Naive thymus-derived CD4-positive, alpha-beta T cell (primary cell): ENCODE data around the gene DCBLD1. TPM values are rescaled to one million over a fixed set of nuclear protein-coding genes. Genes with fewer than 3 reads are reported as not detected.

Experiments
- ATAC-seq: fragments of 150-1000 bp; cut with Tn5 transposase; 2 replicates; pipeline ENCODE4 v1.10.0; 2021; ENCODE audit warnings: mild to moderate bottlenecking, moderate library complexity
- CTCF ChIA-PET: fragments of 350-600 bp; sonication (Branson Sonifier 250); formaldehyde crosslinking; loops from one replicate; lab custom pipeline; 2021; ENCODE audit warnings: antibody characterized with exemption; lab: Charles Lee
- POLR2A ChIA-PET: fragments of 350-600 bp; sonication (Branson Sonifier 250); formaldehyde crosslinking; loops from one replicate; lab custom pipeline; 2021; ENCODE audit warnings: antibody characterized with exemption, inconsistent platforms; lab: Charles Lee
- DNase-seq, 9 donors: peaks; one replicate each; pipeline versions ENCODE4 v3.0.0 to v3.0.0-alpha.2; 2020 to 2022; ENCODE audit warnings: mixed read lengths in 1 of 9
- H3K27ac ChIP-seq: one replicate; pipeline ENCODE4 v1.7.0; 2013; ENCODE audit warnings: mild to moderate bottlenecking, low read depth, low read length, moderate library complexity
- H3K27me3 ChIP-seq, 2 donors: one replicate each; pipeline ENCODE4 v1.7.0; 2013; ENCODE audit warnings: low read length in 2 of 2, mild to moderate bottlenecking in 2 of 2, moderate library complexity in 2 of 2; ENCODE audit not compliant: control insufficient read depth in 2 of 2, insufficient read depth in 2 of 2
- H3K36me3 ChIP-seq, 3 experiments: 1 replicate in 2 of 3; 2 replicates in 1 of 3; pipeline ENCODE4 v1.7.0; 2013; ENCODE audit warnings: low read length in 3 of 3, mild to moderate bottlenecking in 3 of 3, moderate library complexity in 1 of 3; ENCODE audit not compliant: insufficient read depth in 3 of 3, control insufficient read depth in 2 of 3
- H3K4me1 ChIP-seq, 2 donors: one replicate each; pipeline ENCODE4 v1.7.0; 2013; ENCODE audit warnings: low read length in 2 of 2, mild to moderate bottlenecking in 2 of 2, moderate library complexity in 1 of 2; ENCODE audit not compliant: control insufficient read depth in 2 of 2, insufficient read depth in 2 of 2
- H3K4me3 ChIP-seq: 2 replicates; pipeline ENCODE4 v1.7.0; 2013; ENCODE audit warnings: mild to moderate bottlenecking, low read length
- H3K9me3 ChIP-seq, 3 experiments: 1 replicate in 2 of 3; 2 replicates in 1 of 3; pipeline ENCODE4 v1.7.0; 2013; ENCODE audit warnings: low read length in 3 of 3; ENCODE audit not compliant: control insufficient read depth in 2 of 3
- H3K27ac Mint-ChIP-seq, 9 donors: one replicate each; pipeline ENCODE4 v1.8.0; 2020 to 2022; ENCODE audit warnings: mixed read lengths in 9 of 9, mild to moderate bottlenecking in 8 of 9, moderate library complexity in 5 of 9, inconsistent platforms in 2 of 9
- H3K27me3 Mint-ChIP-seq, 5 donors: one replicate each; pipeline ENCODE4 v1.8.0; 2021 to 2022; ENCODE audit warnings: mixed read lengths in 5 of 5, mild to moderate bottlenecking in 1 of 5
- H3K36me3 Mint-ChIP-seq, 5 donors: one replicate each; pipeline ENCODE4 v1.8.0; 2020 to 2022; ENCODE audit warnings: mixed read lengths in 5 of 5, mild to moderate bottlenecking in 3 of 5, inconsistent platforms in 1 of 5
- H3K4me1 Mint-ChIP-seq, 7 donors: one replicate each; pipeline ENCODE4 v1.8.0; 2020 to 2022; ENCODE audit warnings: mixed read lengths in 7 of 7, mild to moderate bottlenecking in 3 of 7, inconsistent platforms in 1 of 7
- H3K4me3 Mint-ChIP-seq, 10 donors: one replicate each; pipeline ENCODE4 v1.8.0; 2020 to 2022; ENCODE audit warnings: mild to moderate bottlenecking in 10 of 10, mixed read lengths in 10 of 10, moderate library complexity in 6 of 10, inconsistent platforms in 2 of 10
- H3K9me3 Mint-ChIP-seq, 11 donors: one replicate each; pipeline ENCODE4 v1.8.0; 2020 to 2022; ENCODE audit warnings: mixed read lengths in 11 of 11, mild to moderate bottlenecking in 4 of 11, inconsistent platforms in 1 of 11, moderate library complexity in 1 of 11
- intact Hi-C, 2 donors: fragments of 100-400 bp; cut with micrococcal nuclease; formaldehyde crosslinking; loops; one replicate each; pipeline ENCODE4 v1.15.1; 2023
- polyA plus RNA-seq, 2 donors: library from polyadenylated mRNA; unstranded; fragments of 300-500 nt; fragmentation: Illumina TruSeq; gene quantifications; one replicate each; pipeline ENCODE4 v1.2.3, GENCODE V29; 2021
- total RNA-seq, 6 experiments: library from RNA in 5 of 6; stranded (reverse) in 5 of 6; gene quantifications; 1 replicate in 5 of 6; 2 replicates in 1 of 6; pipeline ENCODE4 v1.2.3 and lab custom pipeline; 2021 to 2026

DCBLD1 gene
- total and polyA plus RNA-seq, 7 experiments from 2014 or later, result 1.2 to 7.6 (median 4.4) TPM

DNA sequence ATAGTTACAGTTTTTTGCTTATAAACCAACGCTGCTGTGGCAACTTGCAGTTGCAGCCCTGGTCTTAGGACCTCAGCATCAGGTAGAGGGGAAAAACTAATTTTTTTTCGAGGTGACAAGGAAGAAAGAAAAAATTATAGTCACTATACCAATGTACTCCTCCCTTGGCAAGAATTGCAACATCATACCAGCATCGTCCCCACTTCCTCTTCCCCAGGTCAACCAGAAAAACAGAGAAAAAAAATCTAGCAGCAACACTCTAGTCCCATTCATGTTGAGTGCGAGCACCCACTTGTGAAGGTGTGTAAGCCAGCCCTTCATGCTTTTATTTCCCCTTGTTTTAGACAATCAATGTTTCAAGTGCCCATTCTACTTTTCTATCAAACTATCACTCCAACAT lies 13.1 kb upstream of the DCBLD1 start:
- no peak for DNase-seq
- ATAC-seq, result peak; percentile 54
- H3K27ac Mint-ChIP-seq, result no peak overlapping the region
- intact Hi-C loops, result no loop called here
- ChIA-PET CTCF (no interaction called here), POLR2A (no interaction called here)
- H3K4me1 Mint-ChIP-seq, result peaks cover 0 to 11% (median 0%) of the 10 kb centered on the region in 7 donors
- H3K36me3 Mint-ChIP-seq, result no peaks in the 10 kb centered on the region
- H3K9me3 ChIP-seq, result no peaks in the 10 kb centered on the region
- peaks cover 0 to 7% of the 10 kb centered on the region in 2 donors for H3K4me1 ChIP-seq
- H3K27me3 ChIP-seq, result no peaks in the 10 kb centered on the region
- no peaks in the 10 kb centered on the region for H3K9me3 Mint-ChIP-seq
- H3K27me3 Mint-ChIP-seq, result peaks cover 18 to 49% (median 23%) of the 10 kb centered on the region in 5 donors
- H3K4me3 ChIP-seq, result no peak overlapping the region
- no peak overlapping the region for H3K27ac ChIP-seq
- H3K4me3 Mint-ChIP-seq, result no peak overlapping the region
- no peaks in the 10 kb centered on the region for H3K36me3 ChIP-seq

DNA sequence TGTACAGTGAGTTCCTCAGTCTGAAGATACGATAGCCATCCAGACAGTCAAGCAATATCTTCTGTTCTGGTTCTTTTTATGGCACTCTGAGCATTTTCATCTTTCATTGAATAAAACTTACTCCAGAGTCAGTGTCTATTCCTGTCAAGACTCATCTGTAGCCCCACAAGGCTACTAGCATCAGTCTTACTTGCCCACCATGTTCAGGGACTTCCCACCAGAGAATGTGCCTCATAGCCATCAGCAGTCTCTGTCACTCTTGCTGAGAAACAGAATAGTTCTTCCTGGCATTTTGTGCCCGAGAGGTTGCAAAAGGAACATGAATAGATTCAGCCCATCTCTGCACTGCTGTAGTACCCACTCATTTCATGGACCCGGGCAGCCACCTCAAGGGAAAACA lies 12.7 kb upstream of the DCBLD1 start:
- Mint-ChIP-seq H3K27ac (no peak overlapping the region), H3K36me3 (no peaks in the 10 kb centered on the region), H3K9me3 (no peaks in the 10 kb centered on the region), H3K27me3 (peaks cover 18 to 49% (median 23%) of the 10 kb centered on the region in 5 donors), H3K4me3 (no peak overlapping the region), H3K4me1 (peaks cover 0 to 11% (median 0%) of the 10 kb centered on the region in 7 donors)
- H3K9me3 ChIP-seq, result no peaks in the 10 kb centered on the region
- DNase-seq (no peak), ATAC-seq (no peak)
- H3K27ac ChIP-seq, result no peak overlapping the region
- intact Hi-C loops, result no loop called here
- peaks cover 0 to 7% of the 10 kb centered on the region in 2 donors for H3K4me1 ChIP-seq
- POLR2A ChIA-PET, result no interaction called here
- CTCF ChIA-PET, result no interaction called here
- H3K4me3 ChIP-seq, result no peak overlapping the region
- H3K36me3 ChIP-seq, result no peaks in the 10 kb centered on the region
- H3K27me3 ChIP-seq, result no peaks in the 10 kb centered on the region

DNA sequence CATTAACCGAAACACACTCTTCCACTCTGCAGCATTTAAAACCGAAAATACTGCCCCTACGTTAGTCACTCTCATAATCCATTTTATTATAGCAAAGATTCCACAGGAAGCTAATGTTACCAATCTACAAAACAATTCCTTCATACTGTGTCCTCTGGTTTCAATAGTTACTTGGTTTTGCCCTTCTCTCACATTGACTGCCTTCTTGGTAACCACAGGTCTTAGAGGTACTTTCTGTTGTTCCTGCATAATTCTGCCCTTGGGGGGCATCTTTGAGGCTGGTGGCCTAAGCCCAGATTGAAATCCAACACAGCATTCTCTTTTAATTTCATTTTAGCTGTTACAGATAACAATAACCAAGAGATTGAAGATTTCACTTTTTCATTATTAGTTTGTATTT lies 9.8 kb upstream of the DCBLD1 start:
- ATAC-seq, result no peak
- Histone ChIP-seq H3K27me3 (no peaks in the 10 kb centered on the region), H3K9me3 (no peaks in the 10 kb centered on the region), H3K4me1 (peaks cover 0 to 7% of the 10 kb centered on the region in 2 donors), H3K36me3 (no peaks in the 10 kb centered on the region), H3K4me3 (no peak overlapping the region), H3K27ac (no peak overlapping the region)
- Mint-ChIP-seq H3K4me1 (peaks cover 0 to 7% (median 0%) of the 10 kb centered on the region in 7 donors), H3K4me3 (no peak overlapping the region), H3K27me3 (peaks cover 18 to 53% (median 22%) of the 10 kb centered on the region in 5 donors), H3K9me3 (no peaks in the 10 kb centered on the region), H3K36me3 (no peaks in the 10 kb centered on the region), H3K27ac (no peak overlapping the region)
- intact Hi-C loops, result no loop called here
- DNase-seq, result no peak
- ChIA-PET POLR2A (no interaction called here), CTCF (no interaction called here)

DNA sequence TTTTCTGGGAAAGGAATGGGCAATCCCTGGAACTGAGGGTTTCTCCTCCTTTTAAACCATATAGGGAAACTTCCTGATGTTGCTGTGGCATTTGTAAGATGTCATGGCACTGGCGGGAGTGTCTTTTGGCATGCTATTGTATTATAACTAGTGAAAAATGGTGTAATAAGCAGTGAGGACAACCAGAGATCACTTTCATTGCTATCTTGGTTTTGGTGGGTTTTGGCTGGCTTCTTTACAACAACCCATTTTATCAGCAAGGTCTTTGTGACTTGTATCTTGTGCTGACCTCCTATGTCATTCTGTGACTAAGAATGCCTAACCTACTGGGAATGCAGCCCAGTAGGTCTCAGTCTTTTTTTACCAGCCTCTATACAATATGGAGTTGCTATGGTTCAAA lies 9.1 kb upstream of the DCBLD1 start:
- ChIA-PET CTCF (no interaction called here), POLR2A (no interaction called here)
- H3K27me3 ChIP-seq, result no peaks in the 10 kb centered on the region
- no peaks in the 10 kb centered on the region for H3K36me3 ChIP-seq
- no peak overlapping the region for H3K4me3 ChIP-seq
- peaks cover 0 to 7% (median 0%) of the 10 kb centered on the region in 7 donors for H3K4me1 Mint-ChIP-seq
- H3K4me3 Mint-ChIP-seq, result no peak overlapping the region
- peaks cover 0 to 7% of the 10 kb centered on the region in 2 donors for H3K4me1 ChIP-seq
- no peak overlapping the region for H3K27ac Mint-ChIP-seq
- no peak for ATAC-seq
- H3K36me3 Mint-ChIP-seq, result no peaks in the 10 kb centered on the region
- H3K9me3 Mint-ChIP-seq, result no peaks in the 10 kb centered on the region
- no peak for DNase-seq
- H3K27ac ChIP-seq, result no peak overlapping the region
- intact Hi-C loops, result no loop called here
- H3K27me3 Mint-ChIP-seq, result peaks cover 18 to 57% (median 27%) of the 10 kb centered on the region in 5 donors
- H3K9me3 ChIP-seq, result no peaks in the 10 kb centered on the region

DNA sequence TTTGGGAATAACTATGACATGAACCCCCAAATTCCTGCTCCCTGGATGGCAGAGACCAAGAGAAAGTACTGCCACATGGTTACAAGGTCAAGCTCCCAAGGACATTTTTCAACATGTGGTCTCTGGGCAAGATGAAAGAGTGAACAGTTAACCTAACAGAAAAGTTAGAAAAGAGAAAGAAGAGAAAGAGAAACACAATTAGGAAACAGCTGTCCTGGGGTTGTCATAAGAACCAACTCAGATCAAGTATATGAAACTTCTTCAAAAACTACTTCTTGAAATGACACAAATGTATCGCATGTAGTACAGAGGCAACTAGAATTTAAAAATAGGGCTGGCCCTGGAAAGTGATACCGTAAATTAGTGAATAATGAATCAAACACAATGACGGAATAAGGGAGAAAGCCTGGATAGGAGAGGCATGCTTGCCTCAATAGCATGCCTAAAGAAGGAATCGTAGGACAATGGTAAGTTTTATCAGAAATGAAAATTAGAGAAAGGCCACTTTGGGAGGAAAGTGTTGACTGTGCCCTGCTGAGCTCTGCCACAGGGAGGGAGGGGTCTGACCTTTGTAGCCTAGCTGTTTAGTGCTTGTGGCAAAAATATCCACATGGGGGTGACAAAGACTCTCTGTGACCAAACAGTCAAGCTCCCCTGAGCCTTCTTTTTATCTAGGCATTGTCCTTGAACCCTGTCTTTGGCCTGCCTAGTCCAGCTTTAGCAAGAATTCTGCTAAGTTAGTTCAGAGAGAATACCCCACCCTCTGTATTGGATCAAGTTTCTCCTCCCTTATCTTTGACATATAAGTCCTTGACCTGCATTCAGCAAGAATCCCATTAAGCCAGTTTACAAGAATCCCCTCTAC lies 4.3 kb upstream of the DCBLD1 start:
- no peaks in the 10 kb centered on the region for H3K9me3 Mint-ChIP-seq
- no peaks in the 10 kb centered on the region for H3K27me3 ChIP-seq
- peaks cover 27 to 70% (median 41%) of the 10 kb centered on the region in 5 donors for H3K27me3 Mint-ChIP-seq
- intact Hi-C loops, result loop anchor here (1.0 kb wide), 2 partner anchors 78 to 127 kb away; no protein-coding TSS in a partner anchor
- no peaks in the 10 kb centered on the region for H3K36me3 Mint-ChIP-seq
- POLR2A ChIA-PET, result interaction anchor here (1.0 kb wide), 1 partner anchor 70 kb away, joined by 4 read pairs; no protein-coding TSS in a partner anchor
- no peak overlapping the region for H3K27ac ChIP-seq
- no peaks in the 10 kb centered on the region for H3K9me3 ChIP-seq
- H3K36me3 ChIP-seq, result no peaks in the 10 kb centered on the region
- DNase-seq (peak in 3 of 9 donors; percentile 6 to 26 (median 13)), ATAC-seq (no peak)
- no peak overlapping the region for H3K4me3 ChIP-seq
- peaks cover 9 to 13% (median 11%) of the 10 kb centered on the region in 7 donors for H3K4me1 Mint-ChIP-seq
- no peak overlapping the region for H3K4me3 Mint-ChIP-seq
- no peak overlapping the region for H3K27ac Mint-ChIP-seq
- CTCF ChIA-PET, result interaction anchor here (0.9 to 4.4 kb wide), 8 partner anchors 71 to 126 kb away, joined by 3 to 18 read pairs (median 3); no protein-coding TSS in a partner anchor
- peaks cover 7 to 8% of the 10 kb centered on the region in 2 donors for H3K4me1 ChIP-seq

DNA sequence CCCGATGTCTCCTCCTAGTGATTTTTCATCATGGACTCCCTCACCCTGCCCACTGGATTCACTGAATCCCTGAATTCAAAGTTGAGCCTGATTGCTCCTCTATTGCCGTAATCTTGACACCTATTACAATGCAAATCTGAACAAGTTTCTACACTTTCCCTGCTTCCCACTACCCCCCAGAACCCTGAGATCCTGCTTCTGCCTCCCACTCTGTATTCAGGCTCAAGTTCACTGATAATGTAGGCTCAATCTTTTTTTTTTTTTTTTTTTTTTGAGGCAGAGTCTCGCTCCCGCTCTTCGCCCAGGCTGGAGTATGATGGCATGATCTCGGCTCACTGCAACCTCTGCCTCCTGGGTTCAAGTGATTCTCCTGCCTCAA lies 3.6 kb upstream of the DCBLD1 start:
- no peak overlapping the region for H3K27ac ChIP-seq
- H3K9me3 ChIP-seq, result no peaks in the 10 kb centered on the region
- POLR2A ChIA-PET, result interaction anchor here (1.0 kb wide), 1 partner anchor 70 kb away, joined by 4 read pairs; no protein-coding TSS in a partner anchor
- ATAC-seq (no peak), DNase-seq (no peak)
- Mint-ChIP-seq H3K4me1 (peaks cover 14 to 18% (median 16%) of the 10 kb centered on the region in 7 donors), H3K36me3 (no peaks in the 10 kb centered on the region), H3K27me3 (peaks cover 28 to 68% (median 40%) of the 10 kb centered on the region in 5 donors), H3K4me3 (no peak overlapping the region), H3K27ac (no peak overlapping the region), H3K9me3 (no peaks in the 10 kb centered on the region)
- no peaks in the 10 kb centered on the region for H3K27me3 ChIP-seq
- H3K4me3 ChIP-seq, result no peak overlapping the region
- H3K4me1 ChIP-seq, result peaks cover 8% of the 10 kb centered on the region in 2 donors
- CTCF ChIA-PET, result interaction anchor here (0.9 to 4.4 kb wide), 7 partner anchors 71 to 125 kb away, joined by 3 to 18 read pairs (median 3); no protein-coding TSS in a partner anchor
- H3K36me3 ChIP-seq, result no peaks in the 10 kb centered on the region
- intact Hi-C loops, result loop anchor here (1.0 kb wide), 2 partner anchors 77 to 126 kb away; no protein-coding TSS in a partner anchor
